GM12878 (cell line): ENCODE data around the gene GRB10. TPM values are rescaled to one million over a fixed set of nuclear protein-coding genes. Genes with fewer than 3 reads are reported as not detected.

Experiments used
- ATAC-seq: fragments of 200-7000 bp; cut with Tn5 transposase; 3 replicates; pipeline ENCODE4 v1.9.1; 2020; ENCODE audit warnings: mild to moderate bottlenecking, moderate library complexity
- BruUV-seq: library from RNA; stranded (reverse); fragments of 400-500 nt; replicated peaks from 2 replicates; lab custom pipeline; 2021; lab: Mats Ljungman, UMichigan
- CTCF ChIA-PET: fragments of 300-600 bp; sonication (Branson Sonifier 250); formaldehyde crosslinking; extraction: SDS; loops from one replicate; lab custom pipeline; 2021; ENCODE audit warnings: inconsistent platforms; lab: Yijun Ruan, JAX
- POLR2A ChIA-PET: fragments of 350-600 bp; formaldehyde crosslinking; extraction: SDS; loops from one replicate; lab custom pipeline; 2021; ENCODE audit warnings: inconsistent platforms; lab: Charles Lee
- RAD21 ChIA-PET: fragments of 300-600 bp; sonication (Branson Sonifier 250); formaldehyde crosslinking; loops from one replicate; lab custom pipeline; 2023; ENCODE audit warnings: antibody characterized with exemption; ENCODE audit not compliant: unreplicated experiment; lab: Charles Lee
- SMC1A ChIA-PET: fragments of 300-600 bp; sonication (Branson Sonifier 250); formaldehyde crosslinking; loops from one replicate; lab custom pipeline; 2023; ENCODE audit not compliant: unreplicated experiment, uncharacterized antibody; lab: Charles Lee
- DNase-seq: peaks from one replicate; pipeline ENCODE4 v3.0.0-alpha.2; 2011; ENCODE audit warnings: low read depth, low spot score
- FAIRE-seq: peaks from 3 replicates; lab custom pipeline; 2011; peaks lifted over from hg19 to GRCh38; lab: Jason Lieb, UNC
- H2AFZ ChIP-seq: 2 replicates; pipeline ENCODE4 v1.6.0; 2011; ENCODE audit warnings: low read depth, low read length, control low read depth; ENCODE audit not compliant: control insufficient read depth
- H3K27ac ChIP-seq: 2 replicates; pipeline ENCODE4 v1.5.1; 2011; ENCODE audit warnings: control low read depth; ENCODE audit not compliant: control insufficient read depth, insufficient read depth
- H3K27me3 ChIP-seq, 2 experiments: replicated peaks in 1 of 2; 2 replicates each; pipeline versions ENCODE4 v1.6.0 to v1.6.1; 2011; ENCODE audit warnings: low read length in 1 of 2; ENCODE audit not compliant: control insufficient read depth in 2 of 2, insufficient read depth in 2 of 2
- H3K36me3 ChIP-seq, 2 experiments: 2 replicates each; pipeline ENCODE4 v1.5.1; 2011; ENCODE audit warnings: low read length in 1 of 2; ENCODE audit not compliant: control insufficient read depth in 2 of 2, insufficient read depth in 2 of 2
- H3K4me1 ChIP-seq: 2 replicates; pipeline ENCODE4 v1.6.1; 2011; ENCODE audit warnings: mild to moderate bottlenecking, low read length, moderate library complexity, mixed read lengths; ENCODE audit not compliant: control insufficient read depth, insufficient read depth
- H3K4me2 ChIP-seq: 2 replicates; pipeline ENCODE4 v1.6.0; 2011; ENCODE audit warnings: control low read depth; ENCODE audit not compliant: control insufficient read depth, insufficient read depth
- H3K4me3 ChIP-seq: fragments of 200-600 bp; sonication (generic); 2 replicates; pipeline ENCODE4 v1.5.1; 2016
- H3K79me2 ChIP-seq: 2 replicates; pipeline ENCODE4 v1.6.0; 2011; ENCODE audit warnings: low read length; ENCODE audit not compliant: control insufficient read depth, insufficient read depth
- H3K9ac ChIP-seq: 2 replicates; pipeline ENCODE4 v1.8.0; 2011; ENCODE audit warnings: low read length, control low read depth, mixed read lengths; ENCODE audit not compliant: control insufficient read depth, insufficient read depth
- H3K9me3 ChIP-seq: replicated peaks from 3 replicates; pipeline ENCODE4 v1.5.1; 2011; ENCODE audit warnings: mild to moderate bottlenecking, low read length; ENCODE audit not compliant: control insufficient read depth, insufficient read depth
- H4K20me1 ChIP-seq: 2 replicates; pipeline ENCODE4 v1.6.0; 2011; ENCODE audit not compliant: control insufficient read depth, insufficient read depth
- BACH1 ChIP-seq: fragments of 450-650 bp; IDR thresholded peaks from 2 replicates; pipeline ENCODE4 v1.6.1; 2017; ENCODE audit warnings: mild to moderate bottlenecking, borderline replicate concordance
- BCLAF1 ChIP-seq: fragments of 450-650 bp; IDR thresholded peaks from 2 replicates; pipeline ENCODE4 v1.6.1; 2017; ENCODE audit warnings: antibody characterized with exemption, mild to moderate bottlenecking, moderate library complexity
- BHLHE40 ChIP-seq, 2 experiments: fragments of 450-650 bp in 1 of 2; IDR thresholded peaks; 2 replicates each; pipeline ENCODE4 v1.6.1; 2011 to 2017; ENCODE audit warnings: low read depth in 2 of 2, borderline replicate concordance in 1 of 2, improper control_type of control experiment in 1 of 2, low read length in 1 of 2, mild to moderate bottlenecking in 1 of 2
- CREB1 ChIP-seq: IDR thresholded peaks from 2 replicates; pipeline ENCODE4 v1.6.1; 2012; ENCODE audit warnings: low read depth, mild to moderate bottlenecking, inconsistent platforms
- HDAC6 ChIP-seq: fragments of 200-600 bp; sonication (generic); IDR thresholded peaks from one replicate; pipeline ENCODE4 v1.8.0; 2017; ENCODE audit warnings: antibody characterized with exemption; ENCODE audit not compliant: unreplicated experiment
- KAT2A ChIP-seq: conservative IDR thresholded peaks from 2 replicates; pipeline ENCODE4 v1.6.1; 2011; ENCODE audit warnings: low read depth, low read length; ENCODE audit not compliant: control insufficient read depth
- MEF2A ChIP-seq: IDR thresholded peaks from 2 replicates; pipeline ENCODE4 v1.6.1; 2011; ENCODE audit warnings: low read depth, mild to moderate bottlenecking, low read length, moderate library complexity; ENCODE audit not compliant: insufficient read depth
- POLR2A ChIP-seq: IDR thresholded peaks from 2 replicates; pipeline ENCODE4 v1.6.1; 2011; ENCODE audit warnings: low read depth, mild to moderate bottlenecking, low read length
- RB1 ChIP-seq: fragments of 450-650 bp; formaldehyde crosslinking; IDR thresholded peaks from 2 replicates; pipeline ENCODE4 v1.6.1; 2017; ENCODE audit warnings: mild to moderate bottlenecking, borderline replicate concordance
- RBBP5 ChIP-seq: fragments of 200-600 bp; sonication (generic); conservative IDR thresholded peaks from 2 replicates; pipeline ENCODE4 v1.6.1; 2016
- USF1 ChIP-seq: IDR thresholded peaks from 2 replicates; pipeline ENCODE4 v1.6.1; 2011; ENCODE audit warnings: borderline replicate concordance, low read depth, mild to moderate bottlenecking, moderate library complexity, mixed read lengths, low read length; ENCODE audit not compliant: insufficient read depth; ENCODE audit errors: extremely low read length
- ZBED1 ChIP-seq: IDR thresholded peaks from 2 replicates; pipeline ENCODE4 v1.6.1; 2016; ENCODE audit warnings: borderline replicate concordance
- ZBTB4 ChIP-seq: fragments of 450-650 bp; formaldehyde crosslinking; IDR thresholded peaks from 2 replicates; pipeline ENCODE4 v1.4.0; 2022; ENCODE audit warnings: mild to moderate bottlenecking, moderate library complexity
- ZNF274 ChIP-seq: IDR thresholded peaks from one replicate; pipeline ENCODE4 v1.8.0; 2011; ENCODE audit not compliant: insufficient read length, insufficient read depth
- ZNF622 ChIP-seq: fragments of 450-650 bp; IDR thresholded peaks from 2 replicates; pipeline ENCODE4 v1.6.1; 2017; ENCODE audit warnings: mild to moderate bottlenecking, inconsistent platforms
- WGBS: methylation state at CpG from one replicate; pipeline ENCODE4 v1.1.6; 2016; ENCODE audit warnings: low lambda C conversion rate; ENCODE audit not compliant: insufficient replicate concordance, insufficient coverage; ENCODE audit errors: missing lambda C conversion rate; 5-methylcytosine and 5-hydroxymethylcytosine counted together
- in situ Hi-C: fragments of 300-500 bp; cut with MboI; formaldehyde crosslinking; loops from 9 replicates; pipeline ENCODE4 v1.14.3; 2018; ENCODE audit warnings: mixed read lengths
- intact Hi-C: fragments of 100-400 bp; cut with micrococcal nuclease; formaldehyde crosslinking; loops from one replicate; pipeline ENCODE4 v1.14.2; 2022; ENCODE audit not compliant: unreplicated experiment
- polyA plus RNA-seq, 11 experiments: library from polyadenylated mRNA; depleted of rRNA in 4 of 11; unstranded in 6 of 11; stranded (reverse) in 5 of 11; fragments of >200 nt; fragmentation: Nextera tagmentation in 4 of 11; fragmentation: Illumina TruSeq in 1 of 11; extraction: Ambion mirVana in 4 of 11; extraction: Trizol in 1 of 11; gene quantifications; 1 replicate in 1 of 11; 2 replicates in 10 of 11; pipeline versions ENCODE4 v1.2.1 to v1.2.3, GENCODE V29; 2011 to 2016; ENCODE audit warnings: inconsistent platforms in 2 of 11, missing spikeins in 2 of 11, low read depth in 1 of 11
- total RNA-seq, 4 experiments: library from RNA; depleted of rRNA in 3 of 4; stranded (reverse); fragments of >200 nt in 3 of 4; fragmentation: Illumina TruSeq in 1 of 4; extraction: Trizol in 1 of 4; gene quantifications; 2 replicates each; pipeline versions ENCODE4 v1.2.1 to v1.2.3, GENCODE V29; 2013 to 2021

Gene GRB10
- total and polyA plus RNA-seq, 10 of the 15 experiments (the other 5 are each of a cell fraction or from before 2014, with no cell fraction given), result 0.04 to 0.33 TPM; not detected in 8

- TF ChIP-seq KAT2A (no peak), BCLAF1 (no peak), ZNF274 (no peak), ZBTB4 (no peak), MEF2A (no peak), ZNF622 (no peak), USF1 (no peak), POLR2A (no peak), BACH1 (no peak), BHLHE40 (IDR thresholded peaks at IDR 0.05; ENCODE audit: borderline replicate concordance in 1 of 2, low read depth in 2 of 2, low read length in 1 of 2) (no peak), RBBP5 (no peak), HDAC6 (no peak), RB1 (no peak), CREB1 (no peak), ZBED1 (no peak)
- DNase-seq (no peak), FAIRE-seq (no peak), ATAC-seq (no peak)
- ChIA-PET SMC1A (no interaction called here), RAD21 (no interaction called here), CTCF (interaction anchor here (1.1 to 1.5 kb wide), 2 partner anchors 9 to 332 kb away, joined by 3 read pairs; no protein-coding TSS in a partner anchor), POLR2A (no interaction called here)
- no TSS peak for BruUV-seq
- no peaks in the 10 kb centered on the region for H4K20me1 ChIP-seq
- no peak overlapping the region for H3K4me2 ChIP-seq
- peaks cover 0 to 2% of the 10 kb centered on the region in 2 experiments; a peak in 1 of 4 replicates for H3K27me3 ChIP-seq
- WGBS, result 15% methylated on average over 8 of the region's 8 CpGs
- H3K4me1 ChIP-seq, result no peaks in the 10 kb centered on the region
- in situ Hi-C loops, result no loop called here
- H3K9me3 ChIP-seq, result no peaks in the 10 kb centered on the region
- intact Hi-C loops, result no loop called here
- H3K79me2 ChIP-seq, result no peaks in the 10 kb centered on the region
- no peak overlapping the region for H2AFZ ChIP-seq
- no peak overlapping the region for H3K9ac ChIP-seq
- no peak overlapping the region for H3K27ac ChIP-seq
- no peak overlapping the region for H3K4me3 ChIP-seq
- H3K36me3 ChIP-seq, result no peaks in the 10 kb centered on the region
These were observed 17.2 kb upstream of the GRB10 start for GRCh38 chr7:50799873-50800272.
